HG03045 (cell line): Measurements from ENCODE around the gene RGPD6.
"Not testable (repeated sequence)": the region's sequence is repeated elsewhere in the genome, so short reads cannot be mapped to it uniquely, and the experiment has no call there.

Source experiments
- ATAC-seq: cut with Tn5 transposase; IDR thresholded peaks from one replicate; pipeline ENCODE4 v1.9.1; 2021; ENCODE audit warnings: mild to moderate bottlenecking, moderate library complexity; ENCODE audit not compliant: unreplicated experiment

The RGPD6 gene

DNA sequence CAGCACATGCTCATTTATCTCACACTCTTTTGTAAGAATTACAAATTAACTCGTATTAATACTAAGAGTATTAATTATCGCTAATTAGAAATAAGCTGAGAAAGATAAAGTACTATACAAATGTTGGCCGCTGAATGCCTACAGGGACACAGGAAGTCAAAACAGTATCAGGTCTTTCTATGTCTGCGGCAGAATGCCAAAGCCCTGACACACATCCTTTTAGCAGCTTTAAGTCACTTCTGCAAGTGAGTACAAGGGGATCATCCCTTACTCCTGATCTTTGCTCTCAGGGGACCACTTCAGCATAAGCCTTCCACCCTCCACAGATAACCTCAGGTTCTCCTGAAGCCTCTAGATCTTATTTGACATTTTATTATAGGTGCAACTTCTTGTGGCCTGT, 94.3 kb downstream of the RGPD6 start:
- not testable (repeated sequence) for ATAC-seq

DNA sequence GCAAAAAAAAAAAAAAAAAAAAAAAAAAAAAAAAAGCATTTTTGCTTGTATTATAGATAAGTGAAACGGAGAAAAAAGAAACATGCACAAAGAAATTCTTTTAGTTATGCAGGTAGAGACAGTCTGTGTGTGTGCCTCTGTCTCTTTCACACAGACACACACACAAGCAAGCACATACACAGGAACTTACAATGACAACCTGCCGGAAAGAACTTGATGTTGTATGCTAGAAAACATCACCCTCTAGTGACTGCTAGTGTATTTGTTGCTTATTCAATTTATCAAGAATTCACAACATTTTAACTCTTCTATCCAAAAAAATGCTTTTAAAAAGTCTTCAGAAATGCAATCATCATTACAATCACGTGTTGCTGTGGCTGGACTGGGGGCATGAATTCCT, 95.8 kb downstream of the RGPD6 start:
- not testable (repeated sequence) for ATAC-seq

DNA sequence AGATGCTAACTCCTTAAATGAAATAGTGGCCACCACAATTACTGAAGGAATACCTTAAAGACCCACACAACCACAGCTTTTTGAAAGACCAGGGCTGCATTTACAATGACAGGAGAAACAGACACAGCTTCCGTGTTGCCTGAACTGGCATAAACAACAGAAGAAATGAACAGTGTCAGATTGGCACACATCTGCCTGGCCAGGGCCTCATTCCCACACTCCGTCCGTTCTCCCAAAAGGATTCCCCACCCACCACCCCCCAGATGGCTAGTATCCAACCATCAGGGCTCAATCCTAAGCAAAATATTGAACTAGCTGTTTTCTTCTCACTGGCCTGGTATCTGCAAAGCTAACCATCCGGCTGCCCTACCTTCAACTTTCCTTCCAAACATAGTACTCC, 96.9 kb downstream of the RGPD6 start:
- ATAC-seq, result not testable (repeated sequence)

DNA sequence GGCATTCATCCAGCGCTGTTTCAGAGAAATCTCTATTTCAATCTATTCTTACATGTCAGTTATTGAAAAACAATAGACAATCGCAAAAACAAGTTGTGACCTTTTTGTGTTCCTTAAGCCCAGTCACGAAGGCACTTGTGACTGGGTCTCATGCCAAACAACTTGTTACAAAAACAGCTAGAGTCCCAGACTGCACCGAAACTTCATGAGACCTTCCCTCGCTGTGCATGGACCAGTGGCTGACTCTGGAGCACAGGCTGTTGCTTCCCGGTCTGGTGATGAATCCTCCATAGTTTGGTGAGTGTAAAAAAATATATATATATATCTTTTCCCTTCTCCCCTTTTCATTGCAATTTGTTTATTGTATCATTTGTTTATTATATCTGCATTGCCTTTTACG, 99.7 kb downstream of the RGPD6 start:
- not testable (repeated sequence) for ATAC-seq

DNA sequence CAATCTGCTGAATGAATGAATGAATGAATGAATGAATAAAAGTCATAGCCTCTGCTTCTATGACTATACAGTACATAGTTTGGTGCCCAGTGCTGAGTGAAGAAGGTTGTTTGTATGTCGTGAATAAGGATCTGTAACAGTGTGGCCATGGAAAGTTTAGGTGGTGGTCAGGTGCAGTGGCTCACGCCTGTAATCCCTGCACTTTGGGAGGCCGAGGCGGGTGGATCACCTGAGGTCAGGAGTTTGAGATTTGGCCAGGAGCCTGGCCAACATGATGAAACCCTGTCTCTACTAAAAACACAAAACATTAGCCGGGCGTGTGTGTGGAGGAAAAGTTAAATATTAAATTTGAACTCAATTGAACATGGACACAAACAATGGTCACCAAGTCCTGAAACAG, 100.1 kb downstream of the RGPD6 start:
- ATAC-seq, result not testable (repeated sequence)

DNA sequence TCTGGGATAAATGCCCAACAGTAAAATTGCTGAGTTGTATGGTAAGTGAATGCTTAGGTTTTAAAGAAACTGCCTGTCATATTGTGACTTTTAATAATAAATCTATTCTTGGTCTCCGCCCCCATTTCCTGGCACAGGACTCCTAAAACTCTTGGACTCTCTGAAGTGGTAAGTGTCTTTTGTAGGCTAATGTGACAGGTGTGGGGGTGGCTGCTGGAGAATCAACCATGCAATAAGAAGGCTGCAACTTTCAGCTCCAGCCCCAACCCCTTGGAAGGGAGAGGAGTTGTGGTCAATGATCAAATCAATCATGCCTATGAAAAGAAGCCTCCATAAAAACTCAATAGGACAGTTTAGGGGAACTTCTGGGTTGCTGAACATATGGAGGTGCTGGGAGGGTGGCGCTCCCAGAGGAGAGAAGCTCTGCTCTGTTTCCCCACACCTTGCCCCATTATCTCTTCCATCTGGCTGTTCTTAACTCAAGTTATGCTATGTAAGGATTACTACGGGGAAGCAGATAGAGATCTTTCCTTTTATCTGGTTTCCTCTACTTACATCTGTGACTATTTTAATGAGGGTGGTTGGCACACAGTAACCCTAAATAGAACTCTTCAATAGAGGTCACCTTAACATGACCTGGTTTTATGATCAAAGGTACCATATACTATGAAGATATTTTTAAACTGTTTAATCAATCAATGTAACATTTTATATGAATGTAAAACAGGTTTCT, 101.2 kb downstream of the RGPD6 start:
- ATAC-seq, result not testable (repeated sequence)

DNA sequence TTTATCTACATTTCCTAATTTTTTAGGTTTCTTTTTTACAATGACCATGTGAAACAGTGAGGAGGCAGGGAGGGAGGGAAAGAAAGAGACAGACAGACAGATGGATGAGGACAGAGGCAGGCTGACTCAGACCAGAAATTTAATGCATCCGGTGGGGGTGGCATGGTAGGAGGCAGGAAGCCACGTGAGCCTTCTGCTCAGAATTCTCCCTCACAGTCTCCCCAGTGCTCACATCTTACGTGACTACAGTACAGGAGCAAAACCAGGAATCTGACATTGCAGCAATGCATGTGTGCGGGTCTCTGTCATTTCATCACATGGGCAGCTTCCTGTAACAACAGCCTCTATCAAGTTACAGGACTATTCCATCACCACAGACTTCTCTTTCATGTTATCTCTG, 102.1 kb downstream of the RGPD6 start:
- ATAC-seq, result peak; percentile 92

DNA sequence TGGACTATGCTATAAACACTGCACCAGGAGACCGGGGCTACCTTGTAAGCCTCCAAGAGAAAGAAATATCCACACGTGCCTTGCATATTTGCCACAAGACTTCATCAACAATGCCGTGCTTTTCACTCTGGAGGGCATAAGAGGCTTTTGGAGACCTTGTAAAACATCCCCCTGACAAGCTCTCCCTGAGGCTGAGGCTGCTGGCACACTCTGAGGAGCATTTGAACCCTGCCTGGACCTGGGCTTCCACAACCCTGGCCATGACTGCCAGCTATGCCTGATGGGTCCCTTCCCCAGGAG, 104.0 kb downstream of the RGPD6 start:
- ATAC-seq, result not testable (repeated sequence)

DNA sequence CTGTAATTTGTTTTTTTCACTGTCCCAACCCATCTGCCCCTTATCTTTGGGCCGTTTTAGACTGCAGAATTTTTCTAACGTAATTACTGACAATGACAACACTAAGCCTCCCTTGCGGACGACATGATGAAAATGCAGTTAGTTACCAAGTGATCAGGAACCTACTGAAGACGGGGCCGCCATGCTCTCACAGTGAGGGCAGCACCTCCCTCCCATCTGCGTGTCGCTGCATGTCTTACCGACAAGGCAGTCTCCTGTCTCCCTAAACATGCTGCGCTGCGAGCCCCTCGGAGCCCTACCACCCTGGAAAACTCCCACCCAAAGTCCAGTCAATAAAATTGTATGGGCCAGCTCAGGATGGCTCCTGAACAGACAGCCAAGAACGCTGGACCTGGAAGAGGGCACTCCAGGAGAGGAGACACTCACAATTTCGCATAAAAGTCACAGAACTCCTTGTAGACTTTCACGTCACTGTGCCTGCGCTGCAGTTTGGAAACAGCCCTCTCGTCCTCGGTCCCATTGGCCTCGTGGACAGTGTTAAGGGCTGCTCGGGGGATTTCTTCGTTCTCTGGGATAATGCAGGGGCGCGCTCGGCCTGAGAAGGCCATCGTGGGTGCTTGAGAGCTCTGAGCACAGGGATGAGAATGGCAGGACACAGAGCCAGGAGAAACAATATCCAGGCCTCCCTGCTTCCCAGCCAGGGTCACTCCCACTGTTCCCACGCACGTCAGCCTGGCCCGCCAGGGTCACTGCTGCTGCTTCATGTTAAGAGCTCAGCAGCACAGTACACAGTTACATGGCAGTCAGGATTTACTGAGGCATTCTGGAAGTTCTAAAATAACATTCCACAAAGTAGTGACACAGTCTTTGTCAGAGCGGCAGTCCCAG, 104.6 kb downstream of the RGPD6 start, which contains the start of gene LIMS4:
TSS of gene LIMS4 (minus strand) at position 646 of the 888 bp plus-strand sequence. CDS start at position 608, 38 bp downstream.
- not testable (repeated sequence) for ATAC-seq

DNA sequence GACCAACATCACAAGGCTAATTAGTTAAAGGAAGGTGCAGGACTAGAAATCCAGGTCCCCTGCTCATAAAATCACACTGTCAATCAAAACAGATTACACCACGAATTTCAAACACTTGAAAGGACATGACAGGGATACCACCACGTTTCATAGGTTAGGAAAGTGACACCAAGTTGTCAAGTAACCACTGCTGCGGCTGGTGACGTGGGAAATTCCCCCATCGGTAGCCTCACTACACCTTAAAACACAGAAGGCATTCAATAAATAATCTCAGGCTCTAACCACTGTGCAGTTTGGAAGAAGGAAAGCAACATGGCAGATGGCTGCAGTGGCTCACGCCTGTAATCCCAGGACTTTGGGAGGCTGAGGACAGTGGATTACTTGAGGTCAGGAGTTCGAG, 108.1 kb downstream of the RGPD6 start:
- not testable (repeated sequence) for ATAC-seq

DNA sequence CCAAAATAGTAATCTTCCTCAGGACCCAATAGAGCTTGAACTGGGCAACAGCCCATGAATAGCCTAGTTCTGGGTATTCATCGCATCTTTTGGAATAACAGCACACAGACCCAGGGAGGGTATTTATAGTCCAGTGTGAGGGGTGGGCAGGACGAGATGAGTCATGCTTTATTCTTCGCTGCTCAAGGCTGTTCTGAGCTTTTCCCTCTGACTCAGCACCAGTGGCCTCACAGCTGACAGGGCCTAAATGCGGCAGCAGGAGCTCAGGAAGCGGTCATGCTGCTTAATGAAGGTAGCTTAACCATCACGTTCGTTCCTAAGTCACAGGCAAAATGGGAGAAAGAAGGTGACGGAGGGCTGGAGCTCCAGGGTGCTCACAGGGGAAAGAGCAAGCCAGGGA, 111.7 kb downstream of the RGPD6 start:
- ATAC-seq, result peak; percentile 87
